H9 (cell line): ENCODE measurements around the gene HS2ST1. TPM values are rescaled to one million over a fixed set of nuclear protein-coding genes. Genes with fewer than 3 reads are reported as not detected.

Experiments
- DNase-seq: peaks from one replicate; pipeline ENCODE4 v3.0.0-alpha.2; 2017
- H2AFZ ChIP-seq: one replicate; pipeline ENCODE4 v1.6.1; 2013; ENCODE audit warnings: mild to moderate bottlenecking, low read length, control low read depth, moderate library complexity
- H2AK5ac ChIP-seq: 2 replicates; pipeline ENCODE4 v1.6.1; 2013; ENCODE audit warnings: low read length, control low read depth, mixed read lengths; ENCODE audit not compliant: insufficient read length
- H2BK120ac ChIP-seq: one replicate; pipeline ENCODE4 v1.6.1; 2013; ENCODE audit warnings: low read depth, mild to moderate bottlenecking, low read length, control low read depth, inconsistent platforms; ENCODE audit not compliant: poor library complexity, severe bottlenecking
- H2BK12ac ChIP-seq: 2 replicates; pipeline ENCODE4 v1.6.1; 2013; ENCODE audit warnings: low read length, control low read depth, mixed read lengths, low read depth; ENCODE audit not compliant: insufficient read length
- H2BK15ac ChIP-seq: 2 replicates; pipeline ENCODE4 v1.6.1; 2013; ENCODE audit warnings: low read depth, low read length, control low read depth
- H2BK20ac ChIP-seq: one replicate; pipeline ENCODE4 v1.6.1; 2013; ENCODE audit warnings: low read depth, mild to moderate bottlenecking, low read length, control low read depth, inconsistent platforms; ENCODE audit not compliant: poor library complexity, severe bottlenecking
- H2BK5ac ChIP-seq: 2 replicates; pipeline ENCODE4 v1.6.1; 2013; ENCODE audit warnings: low read length, control low read depth, mixed read lengths; ENCODE audit not compliant: insufficient read length
- H3K14ac ChIP-seq: 2 replicates; pipeline ENCODE4 v1.6.1; 2013; ENCODE audit warnings: low read length, control low read depth; ENCODE audit not compliant: insufficient read depth
- H3K18ac ChIP-seq: 2 replicates; pipeline ENCODE4 v1.6.1; 2013; ENCODE audit warnings: low read depth, mild to moderate bottlenecking, mixed read lengths, low read length, control low read depth; ENCODE audit not compliant: insufficient read length
- H3K23ac ChIP-seq: 2 replicates; pipeline ENCODE4 v1.6.1; 2013; ENCODE audit warnings: low read length, control low read depth, mixed read lengths, low read depth; ENCODE audit not compliant: insufficient read length
- H3K23me2 ChIP-seq: 2 replicates; pipeline ENCODE4 v1.6.1; 2013; ENCODE audit warnings: low read depth, mild to moderate bottlenecking, mixed read lengths, low read length, control low read depth; ENCODE audit not compliant: insufficient read length, poor library complexity, severe bottlenecking
- H3K27ac ChIP-seq: 2 replicates; pipeline ENCODE4 v1.5.1; 2013; ENCODE audit warnings: low read length, control low read depth, mixed read lengths, low read depth; ENCODE audit not compliant: insufficient read length
- H3K27me3 ChIP-seq: 2 replicates; pipeline ENCODE4 v1.6.1; 2013; ENCODE audit warnings: low read length, control low read depth, inconsistent platforms; ENCODE audit not compliant: insufficient read depth
- H3K4ac ChIP-seq: 2 replicates; pipeline ENCODE4 v1.6.1; 2013; ENCODE audit warnings: low read depth, mild to moderate bottlenecking, control low read depth, inconsistent platforms, low read length, moderate library complexity
- H3K4me1 ChIP-seq: 2 replicates; pipeline ENCODE4 v1.6.1; 2013; ENCODE audit warnings: low read length, control low read depth, inconsistent platforms; ENCODE audit not compliant: insufficient read depth
- H3K4me2 ChIP-seq: 2 replicates; pipeline ENCODE4 v1.6.1; 2013; ENCODE audit warnings: low read length, control low read depth, mixed read lengths; ENCODE audit not compliant: insufficient read length, insufficient read depth
- H3K56ac ChIP-seq: 2 replicates; pipeline ENCODE4 v1.6.1; 2013; ENCODE audit warnings: low read depth, mild to moderate bottlenecking, mixed read lengths, low read length, control low read depth; ENCODE audit not compliant: insufficient read length
- H3K79me1 ChIP-seq: 2 replicates; pipeline ENCODE4 v1.6.1; 2013; ENCODE audit warnings: low read depth, mild to moderate bottlenecking, moderate library complexity, low read length, control low read depth, inconsistent platforms; ENCODE audit not compliant: insufficient read depth, poor library complexity, severe bottlenecking
- H3K79me2 ChIP-seq: 2 replicates; pipeline ENCODE4 v1.6.1; 2013; ENCODE audit warnings: low read length, control low read depth, inconsistent platforms; ENCODE audit not compliant: insufficient read depth
- H3K9ac ChIP-seq: 2 replicates; pipeline ENCODE4 v1.6.1; 2013; ENCODE audit warnings: low read length, control low read depth, mixed read lengths; ENCODE audit not compliant: insufficient read length; ENCODE audit errors: extremely low read depth
- H3K9me3 ChIP-seq: one replicate; pipeline ENCODE4 v1.6.1; 2013; ENCODE audit warnings: low read depth, low read length, inconsistent platforms; ENCODE audit not compliant: control insufficient read depth
- H3T11ph ChIP-seq: one replicate; pipeline ENCODE4 v1.6.1; 2013; ENCODE audit warnings: mild to moderate bottlenecking, low read length, control low read depth, inconsistent platforms
- H4K20me1 ChIP-seq: one replicate; pipeline ENCODE4 v1.6.1; 2013; ENCODE audit not compliant: control insufficient read depth, insufficient read length, insufficient read depth
- H4K5ac ChIP-seq: 2 replicates; pipeline ENCODE4 v1.6.1; 2013; ENCODE audit warnings: low read depth, mild to moderate bottlenecking, mixed read lengths, low read length, control low read depth; ENCODE audit not compliant: insufficient read length
- H4K8ac ChIP-seq: replicated peaks from 2 replicates; pipeline ENCODE4 v1.6.1; 2013; ENCODE audit warnings: low read length, control low read depth, mixed read lengths, low read depth; ENCODE audit not compliant: insufficient read length
- H4K91ac ChIP-seq: 2 replicates; pipeline ENCODE4 v1.6.1; 2013; ENCODE audit warnings: low read depth, mild to moderate bottlenecking, moderate library complexity, mixed read lengths, low read length, control low read depth; ENCODE audit not compliant: insufficient read length
- H3K27ac Mint-ChIP-seq, 3 experiments: 2 replicates in 2 of 3; 3 replicates in 1 of 3; pipeline ENCODE4 v1.8.0; 2020 to 2021; ENCODE audit warnings: mixed read lengths in 3 of 3, mild to moderate bottlenecking in 1 of 3, moderate library complexity in 1 of 3
- H3K27me3 Mint-ChIP-seq: 2 replicates; pipeline ENCODE4 v1.8.0; 2021; ENCODE audit warnings: low read depth, mild to moderate bottlenecking, moderate library complexity, mixed read lengths
- H3K36me3 Mint-ChIP-seq, 3 experiments: 2 replicates in 2 of 3; 3 replicates in 1 of 3; pipeline ENCODE4 v1.8.0; 2020 to 2021; ENCODE audit warnings: low read depth in 3 of 3, mixed read lengths in 3 of 3; ENCODE audit not compliant: insufficient read depth in 1 of 3
- H3K4me1 Mint-ChIP-seq, 2 experiments: 2 replicates each; pipeline ENCODE4 v1.8.0; 2020; ENCODE audit warnings: mixed read lengths in 2 of 2
- H3K4me3 Mint-ChIP-seq, 2 experiments: 2 replicates in 1 of 2; 3 replicates in 1 of 2; pipeline ENCODE4 v1.8.0; 2020 to 2021; ENCODE audit warnings: mild to moderate bottlenecking in 2 of 2, mixed read lengths in 2 of 2, moderate library complexity in 1 of 2
- H3K9me3 Mint-ChIP-seq, 2 experiments: 2 replicates in 1 of 2; 3 replicates in 1 of 2; pipeline ENCODE4 v1.8.0; 2020; ENCODE audit warnings: mild to moderate bottlenecking in 2 of 2, mixed read lengths in 2 of 2, moderate library complexity in 1 of 2
- CTCF ChIP-seq: fragments of 200-600 bp; sonication (generic); conservative IDR thresholded peaks from 3 replicates; pipeline ENCODE4 v1.8.0; 2021; ENCODE audit warnings: antibody characterized with exemption, mild to moderate bottlenecking
- WGBS: extraction: QIAGEN DNeasy Blood & Tissue Kit; methylation state at CpG from one replicate; pipeline ENCODE4 v1.1.7; 2013; ENCODE audit warnings: missing lambda C conversion rate, low lambda C conversion rate, mixed read lengths; ENCODE audit not compliant: insufficient read length; ENCODE audit errors: extremely low coverage; 5-methylcytosine and 5-hydroxymethylcytosine counted together
- total RNA-seq: library from RNA; stranded (reverse); gene quantifications from 2 replicates; pipeline ENCODE4 v1.2.1, GENCODE V29; 2021

HS2ST1 gene
- total RNA-seq, 1 experiment from 2014 or later: 20.1 TPM

GRCh38 chr1:86926883-86927282 is 12.4 kb downstream of the HS2ST1 start:
- H3K4me1 Mint-ChIP-seq: peaks cover 5% of the 10 kb centered on the region in 2 experiments
- Histone ChIP-seq H3K23me2 (no peaks in the 10 kb centered on the region), H2BK15ac (no peak overlapping the region), H2AFZ (no peak overlapping the region), H3K4me2 (no peak overlapping the region), H3K27ac (no peak overlapping the region), H3K18ac (no peak overlapping the region), H4K8ac (no peak overlapping the region), H4K5ac (no peak overlapping the region), H3K79me1 (peaks cover 4% of the 10 kb centered on the region), H2AK5ac (no peak overlapping the region), H3K4ac (no peak overlapping the region), H2BK20ac (no peak overlapping the region), H2BK5ac (no peak overlapping the region), H3K9ac (no peak overlapping the region), H2BK12ac (no peak overlapping the region), H3T11ph (no peak overlapping the region), H3K4me1 (no peaks in the 10 kb centered on the region), H3K23ac (no peak overlapping the region), H4K20me1 (no peaks in the 10 kb centered on the region), H4K91ac (no peak overlapping the region), H3K27me3 (no peaks in the 10 kb centered on the region), H3K9me3 (peaks cover 11% of the 10 kb centered on the region), H3K56ac (no peak overlapping the region), H2BK120ac (no peak overlapping the region), H3K14ac (no peak overlapping the region), H3K79me2 (peaks cover 9% of the 10 kb centered on the region; the same call in 1 of the 2 replicates)
- no peaks in the 10 kb centered on the region; the same call in 1 of the 2 replicates for H3K27me3 Mint-ChIP-seq
- no peak for DNase-seq
- WGBS: no CpG with 5 or more reads among the region's 1 CpG
- H3K27ac Mint-ChIP-seq: no peak overlapping the region
- H3K9me3 Mint-ChIP-seq: peaks cover 36 to 41% of the 10 kb centered on the region in 2 experiments
- no peak for TF ChIP-seq CTCF
- H3K36me3 Mint-ChIP-seq: peaks cover 32 to 44% (median 34%) of the 10 kb centered on the region in 3 experiments
- H3K4me3 Mint-ChIP-seq: no peak overlapping the region
